ENCODE results near the gene MTA1.

MTA1 gene

DNA sequence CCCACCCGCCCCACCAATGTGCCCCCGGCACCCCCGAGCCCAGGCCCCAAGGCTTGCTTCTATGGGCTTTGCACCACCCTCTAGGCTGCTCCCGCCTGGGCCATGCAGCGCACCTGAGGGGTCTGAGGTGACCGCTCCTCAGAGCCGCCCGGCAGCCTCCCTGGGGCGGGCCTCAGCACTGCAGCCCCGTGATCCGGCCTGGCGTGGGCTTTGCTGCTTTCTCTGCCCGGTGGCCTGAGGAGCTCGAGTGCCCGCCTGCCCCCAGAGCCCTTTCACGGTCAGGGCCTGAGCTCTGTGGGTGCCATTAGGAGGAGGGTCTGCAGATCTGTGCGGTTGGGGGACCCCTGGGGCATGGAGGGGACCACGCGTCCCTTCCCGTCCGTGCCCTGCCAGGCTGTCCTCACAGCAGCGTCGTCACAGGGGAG, 6.2 kb downstream of the MTA1 start:
- no peak for DNase-seq

DNA sequence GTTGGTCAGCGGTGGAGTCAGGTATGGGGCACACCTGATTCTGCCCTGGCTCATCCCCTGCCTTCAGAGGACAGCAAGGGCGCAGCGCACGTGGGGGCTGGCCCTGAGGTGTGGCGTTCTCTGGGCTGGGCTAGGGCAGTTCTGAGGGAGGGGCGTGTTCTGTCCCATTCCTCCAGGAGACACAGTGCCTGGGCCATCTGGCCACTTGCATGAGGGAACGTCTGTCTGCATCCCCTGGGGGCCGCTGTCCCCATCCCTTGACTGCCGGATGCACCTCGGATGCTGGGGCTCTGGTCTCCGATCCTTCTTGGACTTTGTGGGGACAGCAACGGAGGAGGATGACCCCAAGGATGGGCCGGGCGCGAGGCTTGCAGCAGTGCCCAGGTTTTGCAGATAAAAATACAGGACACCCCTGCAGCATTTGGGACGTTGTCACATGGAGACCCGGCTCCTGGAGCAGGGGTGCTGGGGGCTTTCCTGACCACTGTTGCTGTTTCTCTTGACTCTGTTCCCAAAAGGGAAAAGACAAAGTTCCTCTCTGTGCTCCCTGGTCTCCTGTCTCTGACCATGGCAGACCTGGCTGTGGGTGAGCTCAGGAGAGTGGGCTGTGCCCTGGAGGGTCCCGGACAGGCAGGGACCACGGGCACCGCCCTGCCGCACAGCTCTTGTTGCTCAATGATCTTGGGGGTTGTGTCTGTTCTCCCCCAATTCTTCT, 6.9 kb downstream of the MTA1 start:
- no peak for DNase-seq

DNA sequence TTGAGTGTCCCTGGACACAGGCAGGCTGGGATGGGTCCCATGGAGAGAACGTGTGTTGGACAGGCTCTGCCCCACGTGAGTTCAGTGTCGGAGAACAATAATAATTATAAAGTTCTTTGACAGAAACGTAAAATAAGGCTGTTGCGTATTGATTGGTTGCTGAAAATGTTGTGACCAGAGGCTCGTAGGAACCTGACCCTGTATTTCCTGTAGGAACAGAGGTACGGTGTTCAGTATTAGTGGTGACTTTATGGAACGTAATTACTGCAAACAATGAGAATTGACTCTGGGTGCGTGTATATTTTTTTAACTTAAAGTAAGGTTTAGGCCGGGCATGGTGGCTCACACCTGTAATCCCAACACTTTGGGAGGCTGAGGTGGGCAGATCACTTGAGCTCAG, 7.8 kb downstream of the MTA1 start:
- DNase-seq, result no peak

DNA sequence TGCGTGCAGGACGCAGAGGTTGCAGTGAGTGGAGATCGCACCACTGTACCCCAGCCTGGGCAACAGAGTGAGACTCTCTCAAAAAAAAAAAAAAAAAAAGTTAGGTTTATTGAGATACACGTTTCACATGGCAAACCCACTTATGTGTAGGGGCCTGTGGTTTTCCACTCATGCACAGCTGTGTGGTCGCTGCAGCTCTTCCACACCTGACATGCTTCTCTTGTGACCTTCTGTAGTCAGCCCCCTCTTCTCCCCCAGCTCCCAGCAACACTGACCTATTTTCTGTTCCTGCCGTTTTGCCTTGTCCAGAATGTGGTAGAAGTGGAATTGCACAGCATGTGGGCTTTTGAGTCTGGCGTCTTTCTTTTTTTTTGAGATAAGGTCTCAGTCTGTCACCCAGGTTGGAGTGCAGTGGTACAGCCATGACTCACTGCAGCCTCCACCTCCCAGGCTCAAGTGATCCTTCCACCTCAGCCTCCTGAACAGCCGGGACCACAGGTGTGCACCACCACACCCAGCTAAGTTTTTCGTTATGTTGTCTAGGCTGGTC, 8.4 kb downstream of the MTA1 start:
- DNase-seq, result no peak

DNA sequence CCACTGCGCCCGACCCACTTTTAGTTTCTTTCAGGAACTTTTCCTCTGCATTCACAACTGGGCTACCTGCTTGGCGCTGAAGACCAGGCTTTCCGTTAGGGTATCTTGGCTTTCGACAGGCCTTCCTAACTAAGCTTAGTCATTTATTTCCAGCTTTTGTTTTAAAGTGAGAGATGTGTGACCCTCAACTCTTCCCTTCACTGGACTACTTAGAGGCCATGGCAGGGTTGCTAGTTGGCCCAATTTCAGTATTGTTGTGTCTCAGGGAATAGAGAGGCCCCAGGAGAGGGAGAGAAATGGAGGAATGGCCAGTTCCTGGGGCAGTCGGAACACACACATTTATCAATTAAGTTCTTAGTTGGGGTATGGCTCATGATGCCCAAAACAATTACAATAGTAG, 10.4 kb downstream of the MTA1 start:
- no peak for DNase-seq

DNA sequence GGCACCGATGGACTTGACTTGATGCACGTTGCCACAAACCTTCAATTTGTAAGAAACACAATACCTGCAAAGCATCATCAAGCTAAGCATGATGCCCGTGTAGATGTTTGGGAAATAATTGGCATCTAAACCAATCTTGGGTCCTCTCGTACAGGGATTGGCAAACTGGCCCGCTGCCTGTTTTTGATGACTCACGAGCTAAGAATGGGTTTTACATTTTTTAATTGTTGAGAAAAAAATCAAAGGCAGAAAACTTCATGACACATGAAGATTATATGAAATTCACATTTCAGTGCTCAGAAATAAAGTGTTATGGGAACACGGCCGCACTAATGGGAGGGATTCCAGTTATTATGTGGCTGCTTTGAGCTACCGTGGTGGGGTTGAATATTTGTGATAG, 10.9 kb downstream of the MTA1 start:
- DNase-seq, result no peak

DNA sequence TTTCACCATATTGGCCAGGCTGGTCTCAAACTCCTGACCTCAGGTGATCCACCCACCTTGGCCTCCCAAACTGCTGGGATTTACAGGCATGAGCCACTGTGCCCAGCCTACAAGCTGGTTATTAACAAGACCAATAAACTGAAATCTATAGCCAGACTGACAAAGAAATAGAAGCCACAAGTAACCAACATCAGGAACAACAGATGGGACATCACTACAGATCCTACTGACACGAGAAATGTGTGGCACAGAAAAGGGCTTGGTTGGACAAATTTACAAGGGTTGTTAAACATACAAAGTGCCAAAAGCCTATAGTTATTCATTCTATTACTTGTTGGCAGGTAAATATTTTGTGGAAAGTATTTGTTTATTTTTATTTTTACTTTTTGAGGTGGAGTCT, 11.6 kb downstream of the MTA1 start:
- no peak for DNase-seq

DNA sequence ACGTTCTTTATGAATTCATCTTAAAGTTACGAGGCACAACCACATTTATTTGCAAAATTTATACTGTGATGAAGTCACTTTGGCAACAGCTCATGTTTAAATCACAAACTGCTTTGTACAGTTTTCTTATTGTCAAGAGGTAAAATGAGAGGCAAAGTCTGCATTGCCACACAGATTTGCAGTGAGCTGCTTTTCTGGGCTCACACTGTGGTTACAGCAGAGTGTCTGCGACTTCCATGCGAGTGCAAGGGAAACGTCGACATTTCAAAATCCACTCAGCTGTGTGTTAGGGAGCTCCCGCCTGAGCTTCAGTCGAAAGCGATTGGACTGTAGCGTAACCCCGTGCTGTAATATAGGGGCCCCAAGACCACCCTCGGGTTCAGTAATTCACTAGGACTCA, 13.0 kb downstream of the MTA1 start:
- DNase-seq, result no peak

DNA sequence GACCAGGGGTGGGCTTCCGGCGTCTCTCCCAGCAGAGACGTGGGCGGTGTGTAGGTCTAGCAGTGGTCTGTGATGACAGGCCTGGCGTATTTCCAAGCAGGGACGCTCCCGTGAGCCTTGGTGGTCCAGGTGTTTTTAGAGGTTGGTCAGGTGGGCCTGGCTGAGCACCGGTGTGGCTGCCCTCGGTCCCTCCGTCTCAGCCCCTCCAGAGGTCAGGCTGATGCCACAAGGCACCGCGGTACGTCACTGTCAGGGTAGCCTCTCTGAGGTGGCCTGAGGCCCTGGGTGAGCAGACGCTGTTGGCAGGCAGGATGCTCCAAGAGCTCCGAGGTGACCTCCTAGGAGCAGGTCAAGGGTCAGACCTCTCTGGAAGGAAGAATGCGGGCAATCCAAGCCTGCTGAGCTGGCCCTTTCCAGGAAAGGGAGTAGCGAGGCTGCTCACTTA, 13.6 kb downstream of the MTA1 start:
- no peak for DNase-seq

DNA sequence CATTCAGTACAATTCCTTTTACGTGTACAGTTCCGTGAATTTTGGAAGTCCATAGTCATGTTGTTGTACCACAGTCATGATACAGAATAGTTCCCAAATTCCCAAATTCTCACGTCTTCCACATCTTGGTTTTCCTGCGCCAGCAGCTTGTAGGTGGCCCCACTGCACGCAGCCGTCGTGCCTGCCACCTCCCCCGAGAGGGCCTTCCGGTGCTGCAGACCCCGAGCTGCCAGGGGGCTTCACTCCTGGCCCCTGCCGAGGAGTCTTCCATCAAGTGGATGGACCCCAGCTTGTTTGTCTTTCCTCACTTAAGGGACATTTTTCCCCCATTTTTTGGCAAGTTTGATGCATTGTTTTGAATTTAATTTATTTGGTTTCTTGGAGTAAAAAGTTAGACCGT, 16.8 kb downstream of the MTA1 start:
- DNase-seq, result no peak

DNA sequence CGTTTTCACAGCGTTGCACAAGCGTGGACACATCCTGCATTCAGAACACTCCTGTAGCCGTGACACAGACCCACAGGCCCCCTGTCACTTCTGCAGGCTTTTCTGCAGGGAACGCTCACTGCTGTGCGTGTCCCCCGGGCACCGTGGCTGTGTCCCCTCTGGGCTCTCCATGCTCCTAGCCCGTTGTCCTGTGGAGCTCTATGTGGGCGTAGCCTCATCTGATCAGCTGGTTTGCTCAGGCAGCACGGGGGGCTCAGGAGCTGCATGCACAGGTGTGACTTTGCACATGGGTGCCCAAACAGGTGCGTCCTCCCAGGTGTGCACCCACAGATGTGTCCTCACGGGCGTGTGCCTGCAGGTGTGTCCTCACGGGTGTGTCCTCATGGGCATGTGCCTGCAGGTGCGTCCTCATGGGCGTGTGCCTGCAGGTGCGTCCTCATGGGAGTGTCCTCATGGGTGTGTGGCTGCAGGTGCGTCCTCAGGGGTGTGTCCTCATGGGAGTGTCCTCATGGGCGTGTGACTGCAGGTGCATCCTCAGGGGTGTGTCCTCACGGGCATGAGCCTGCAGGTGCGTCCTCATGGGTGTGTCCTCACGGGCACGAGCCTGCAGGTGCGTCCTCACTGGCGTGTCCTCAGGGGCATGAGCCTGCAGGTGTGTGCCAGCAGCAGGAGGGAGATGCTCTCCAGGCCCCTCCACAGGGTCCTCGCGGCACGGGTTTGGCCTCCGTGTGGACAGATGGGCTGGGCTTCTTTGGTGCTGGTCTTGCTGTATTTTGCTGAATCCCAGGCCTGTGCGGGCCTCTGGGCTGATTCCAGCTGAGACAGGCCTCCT, 17.5 kb downstream of the MTA1 start:
- DNase-seq, result no peak

DNA sequence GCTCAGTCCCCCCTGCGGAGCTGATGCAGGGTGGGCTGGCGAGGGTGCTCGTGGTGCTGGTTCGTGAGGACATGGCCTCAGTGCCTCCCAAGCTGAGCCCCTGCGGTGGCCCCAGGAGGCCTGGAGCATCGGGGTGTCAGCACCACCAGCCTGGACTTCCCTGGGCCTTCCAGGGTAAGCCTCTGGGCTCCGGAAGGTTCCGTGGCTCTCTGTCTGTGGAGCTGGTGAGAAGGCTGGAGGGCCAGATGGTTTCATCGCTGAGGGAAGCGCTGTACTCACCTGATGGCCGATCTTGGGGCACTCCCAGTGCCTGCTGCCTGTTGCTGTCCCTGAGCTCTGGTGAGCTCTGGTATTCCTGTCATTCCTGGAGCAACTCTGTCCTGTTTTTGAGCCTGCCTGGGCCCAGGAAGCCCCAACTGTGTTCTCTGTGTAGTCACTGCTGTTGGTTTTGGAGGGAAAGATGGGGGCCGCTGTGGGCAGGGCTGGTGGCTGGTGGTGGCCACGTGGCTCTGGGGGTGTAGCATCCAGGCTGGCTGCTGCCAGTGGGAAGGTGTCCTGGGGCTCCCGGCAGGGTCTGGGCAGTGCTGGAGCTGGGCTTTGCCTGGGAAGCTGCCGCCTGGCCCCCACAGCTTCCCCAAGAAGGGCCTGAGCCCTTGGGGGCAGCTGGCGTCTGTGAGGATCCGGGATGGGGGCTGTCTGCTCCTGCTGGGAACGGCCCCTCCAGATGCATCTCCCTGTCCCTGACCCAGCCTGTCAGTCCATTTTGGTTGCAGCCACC, 18.3 kb downstream of the MTA1 start:
- DNase-seq, result no peak

DNA sequence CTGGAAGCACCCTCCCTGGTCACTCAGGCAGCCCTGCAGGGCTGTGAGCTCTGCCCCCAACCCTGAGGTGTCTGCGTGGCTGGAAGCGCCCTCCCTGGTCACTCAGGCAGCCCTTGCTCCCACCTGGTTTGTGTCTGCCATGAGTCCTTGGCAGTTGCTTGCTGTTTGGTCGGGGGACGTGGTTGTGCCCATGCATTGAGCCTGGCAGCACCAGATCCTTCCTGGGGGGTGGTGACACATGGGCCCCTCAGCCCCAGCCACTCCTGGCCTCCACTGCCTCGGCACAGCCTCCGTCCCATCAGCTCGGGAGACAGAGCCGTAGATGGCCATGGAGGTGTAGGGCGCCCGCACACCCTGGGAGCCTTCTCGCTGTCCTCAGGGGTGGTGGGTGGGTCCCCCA, 19.6 kb downstream of the MTA1 start:
- no peak for DNase-seq

DNA sequence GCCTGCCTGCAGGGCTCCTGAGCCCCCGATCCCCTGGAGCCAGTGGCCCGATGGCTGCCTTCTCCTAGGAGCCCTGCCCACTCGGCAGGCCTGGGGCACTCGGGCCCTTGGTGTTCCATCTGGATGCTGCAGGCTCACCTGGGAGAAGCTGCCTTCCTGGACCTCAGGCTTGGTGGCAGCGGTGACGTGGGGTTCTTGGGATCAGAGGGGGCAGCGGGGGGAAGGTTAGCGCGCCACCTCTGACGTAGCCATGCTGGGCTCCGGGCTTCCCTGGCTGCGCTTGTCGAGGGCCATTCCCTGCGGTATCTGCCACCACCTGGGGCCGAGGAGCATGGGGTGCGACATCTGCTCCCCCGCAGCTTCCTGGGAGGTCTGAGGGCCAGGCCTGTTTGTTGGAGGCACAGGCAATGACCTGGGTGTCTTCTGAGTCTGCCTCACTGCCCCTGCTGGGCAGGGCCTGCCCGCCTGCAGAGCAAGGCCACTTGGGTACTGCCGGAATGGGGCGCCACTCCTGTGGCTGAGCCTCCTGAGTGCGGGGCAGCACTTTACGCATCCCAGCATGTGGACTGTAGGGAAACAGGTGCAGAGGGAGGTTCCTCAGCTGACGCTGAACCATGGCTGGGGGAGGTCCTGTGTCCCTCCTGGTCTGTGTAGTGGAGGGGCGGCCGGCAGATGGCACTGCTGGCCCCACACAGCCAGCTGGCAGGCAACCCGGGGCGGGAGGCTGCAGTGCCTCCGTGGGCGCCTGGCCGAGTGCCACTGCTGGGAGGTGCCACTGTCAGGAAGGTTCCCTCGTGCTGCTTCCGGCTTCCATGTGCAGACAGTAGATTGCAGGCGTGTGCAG, 20.3 kb downstream of the MTA1 start:
- no peak for DNase-seq

DNA sequence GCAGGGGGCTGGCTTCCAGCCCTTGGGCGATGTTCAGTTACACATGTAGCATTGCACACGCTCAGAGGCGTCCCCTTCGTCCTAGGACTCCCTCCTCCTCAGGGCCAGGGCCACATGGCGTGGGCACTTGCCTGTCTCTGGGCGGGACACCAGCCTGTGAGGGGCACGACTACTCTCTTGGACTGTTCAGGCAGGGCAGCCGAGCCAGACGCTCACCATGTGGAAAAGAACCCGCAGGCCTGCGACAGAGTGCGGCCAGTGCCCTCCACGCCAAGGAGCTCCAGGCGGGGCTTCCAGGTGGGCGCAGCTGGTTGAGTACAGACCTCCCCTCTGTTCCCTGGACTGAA, 20.9 kb downstream of the MTA1 start:
- no peak for DNase-seq

DNA sequence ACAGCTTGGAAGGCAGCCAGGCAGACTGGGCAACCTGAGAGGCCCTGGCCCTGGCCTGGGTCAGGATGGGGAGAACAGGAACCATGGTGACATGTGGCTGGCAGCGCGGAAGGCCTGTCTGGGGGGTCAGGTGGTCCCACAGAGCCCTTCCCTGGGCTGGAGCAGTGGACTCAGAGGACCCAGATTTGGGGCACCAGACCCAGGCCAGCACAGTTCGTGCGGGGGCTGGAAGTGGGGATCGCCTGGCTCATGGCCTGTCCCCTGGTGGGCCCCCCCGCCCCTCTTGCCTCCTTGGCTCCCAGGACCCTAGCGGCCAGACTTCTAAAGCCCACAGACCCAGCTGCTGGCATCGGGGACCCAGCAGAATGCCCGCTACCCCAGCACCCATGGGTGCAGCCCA, 21.4 kb downstream of the MTA1 start:
- no peak for DNase-seq

DNA sequence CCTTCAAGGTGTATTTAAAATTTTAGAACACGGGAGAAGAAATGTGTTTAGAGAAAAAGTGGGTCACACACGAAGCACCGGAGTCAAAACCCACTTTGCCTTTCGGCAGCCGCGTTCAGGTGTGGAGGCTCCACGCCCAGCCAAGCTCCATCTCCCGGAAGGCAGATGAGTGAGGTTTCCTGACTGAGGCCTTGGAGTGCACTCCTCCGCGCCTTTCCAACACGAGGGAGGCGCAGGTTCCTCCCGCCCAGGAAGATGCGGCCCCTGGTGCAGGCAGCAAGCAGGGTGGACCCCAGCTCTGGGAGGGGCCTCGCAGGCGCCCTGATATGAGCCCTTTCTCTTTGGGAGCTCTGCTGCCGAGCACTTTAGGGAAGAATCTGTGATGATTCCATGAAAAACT, 22.5 kb downstream of the MTA1 start:
- DNase-seq, result no peak

DNA sequence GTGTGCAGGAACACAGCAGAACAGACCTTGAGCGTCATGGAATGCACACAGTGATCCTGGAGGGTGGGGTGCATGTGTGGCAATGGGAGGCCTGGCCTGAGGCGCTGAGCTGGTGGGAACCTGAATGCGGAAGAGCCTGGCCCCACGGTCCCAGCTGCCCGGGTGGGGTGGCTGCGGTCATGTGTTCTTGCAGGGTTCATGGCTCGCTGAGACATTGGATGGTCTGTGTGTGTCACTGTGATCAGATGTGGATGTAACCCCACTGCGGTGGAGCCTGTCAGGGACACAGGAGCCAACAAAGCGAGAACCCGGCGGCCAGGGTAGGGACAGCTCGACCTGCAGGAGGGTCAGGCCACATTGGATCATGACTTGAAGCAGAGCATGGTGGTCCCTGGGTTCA, 23.2 kb downstream of the MTA1 start:
- no peak for DNase-seq

DNA sequence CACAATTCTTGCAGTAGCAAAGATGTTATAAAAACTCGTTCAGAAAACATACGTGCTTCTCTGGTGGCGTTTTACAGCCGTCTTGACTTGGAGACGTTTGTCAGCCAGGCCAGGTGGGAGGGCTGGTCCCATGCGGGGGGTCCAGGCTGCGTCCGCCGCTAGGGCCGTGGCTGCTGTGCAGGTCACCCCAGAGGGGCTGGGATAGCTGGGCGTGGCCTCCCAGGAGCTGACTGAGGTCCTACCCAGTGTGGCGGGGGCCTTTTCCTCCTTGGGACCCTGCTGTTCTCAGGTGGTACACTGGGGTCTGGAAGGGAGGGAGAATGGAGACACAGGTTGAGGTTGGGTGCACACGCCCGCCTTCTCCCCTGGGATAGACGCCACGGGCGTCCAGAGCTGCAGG, 25.2 kb downstream of the MTA1 start:
- DNase-seq, result no peak

DNA sequence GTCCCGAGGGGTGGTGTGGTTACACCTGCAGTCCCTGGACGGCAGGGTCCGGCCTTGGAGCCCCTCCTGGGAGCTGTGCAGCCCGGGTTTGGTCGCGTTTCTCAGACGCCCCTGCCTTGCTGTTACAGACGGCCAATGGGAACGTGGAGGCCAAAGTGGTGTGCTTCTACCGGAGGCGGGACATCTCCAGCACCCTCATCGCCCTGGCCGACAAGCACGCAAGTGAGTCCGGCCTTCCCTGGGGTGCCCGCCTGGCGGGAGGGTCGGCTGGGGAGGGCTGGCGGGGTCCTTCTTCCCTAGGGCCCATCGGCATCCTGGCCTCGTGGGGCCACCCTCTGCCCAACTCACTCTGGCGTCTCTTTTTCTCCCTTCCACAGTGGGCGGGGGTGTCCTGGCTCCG, 25.7 kb downstream of the MTA1 start:
- DNase-seq, result no peak

DNA sequence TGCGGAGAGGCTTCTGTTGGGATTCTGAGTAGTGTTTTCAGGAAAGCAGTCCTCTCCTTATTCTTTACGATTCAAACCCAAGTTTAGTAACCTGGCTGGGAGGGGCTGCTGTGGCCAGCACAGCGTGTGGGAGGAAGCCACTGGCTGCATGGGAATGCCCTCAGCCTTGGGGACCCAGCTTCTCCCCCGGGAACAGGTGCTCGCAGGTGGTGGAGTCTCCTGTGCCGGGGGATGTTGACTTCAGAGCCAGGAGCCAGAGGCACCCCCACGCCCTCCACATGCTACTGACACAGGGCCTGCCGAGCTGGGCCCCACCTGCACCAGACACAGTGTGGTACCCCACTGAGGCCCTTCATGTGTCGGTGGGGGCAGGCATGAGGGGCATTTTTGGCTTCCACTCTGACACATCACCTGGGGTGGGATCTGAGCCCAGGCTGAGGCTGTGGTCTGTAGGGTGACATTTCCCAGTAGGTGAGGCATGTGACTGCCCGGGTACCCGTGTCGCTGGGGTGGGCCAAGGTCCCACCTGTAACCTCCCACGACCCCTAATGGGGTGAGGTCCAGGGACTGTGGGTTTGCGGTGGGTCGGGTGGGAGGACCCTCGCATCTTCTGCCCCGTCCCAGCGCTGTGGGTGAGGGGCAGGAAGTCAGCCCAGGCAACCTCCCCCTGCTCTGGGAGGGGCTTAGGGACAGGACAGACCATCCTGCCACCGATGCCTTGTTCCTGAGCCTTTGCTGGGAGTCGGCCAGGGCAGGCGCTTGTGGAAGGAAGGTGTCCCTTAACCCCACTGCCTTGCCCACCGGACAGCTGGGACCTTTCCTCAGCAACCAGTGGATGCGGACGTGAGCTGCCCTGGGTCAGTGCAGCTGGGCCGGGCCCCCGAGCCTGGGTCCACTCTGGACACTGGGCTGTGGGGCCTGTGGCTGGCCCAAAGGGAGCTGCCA, 26.5 kb downstream of the MTA1 start:
- DNase-seq, result no peak
